NCI-H2107 treated with DMSO at 0.1 percent for 48 hours (cell line): ENCODE results near the gene MT1X.

Source experiments
- DNase-seq: peaks from one replicate; lab custom pipeline; 2025; ENCODE audit not compliant: unreplicated experiment; lab: John Stamatoyannopoulos, UW

The MT1X gene

GRCh38 chr16:56681939-56682702 lies at the start of gene MT1X:
MT1X (plus strand) TSS chr16:56682470; CDS start chr16:56682541, 71 bp downstream.
- peak; percentile 66 for DNase-seq

GRCh38 chr16:56632848-56633365 lies 49.4 kb upstream of the MT1X start:
- DNase-seq: no peak

- no peak for DNase-seq
Observed at GRCh38 chr16:56633535-56633934, 48.7 kb upstream of the MT1X start.

- DNase-seq: no peak
Observed at GRCh38 chr16:56634715-56635440, 47.4 kb upstream of the MT1X start.

- DNase-seq: no peak
Observed at GRCh38 chr16:56635441-56635967, 46.8 kb upstream of the MT1X start.

GRCh38 chr16:56636616-56637413 lies 45.5 kb upstream of the MT1X start:
- no peak for DNase-seq

- no peak for DNase-seq
Observed at GRCh38 chr16:56637814-56638750, 44.2 kb upstream of the MT1X start, which contains the start of gene MT1A. MT1A (plus strand) TSS chr16:56638666; CDS start chr16:56638739, 73 bp downstream.

- DNase-seq: no peak
Observed at GRCh38 chr16:56639045-56639444, 43.2 kb upstream of the MT1X start.

GRCh38 chr16:56640076-56640475 lies 42.2 kb upstream of the MT1X start:
- no peak for DNase-seq

GRCh38 chr16:56641166-56641565 lies 41.1 kb upstream of the MT1X start:
- no peak for DNase-seq

GRCh38 chr16:56643080-56643778 lies 39.0 kb upstream of the MT1X start:
- DNase-seq: peak; percentile 16

- DNase-seq: no peak
Observed at GRCh38 chr16:56643833-56644232, 38.4 kb upstream of the MT1X start.

- DNase-seq: no peak
Observed at GRCh38 chr16:56645311-56645710, 37.0 kb upstream of the MT1X start.

- no peak for DNase-seq
Observed at GRCh38 chr16:56645838-56646237, 36.4 kb upstream of the MT1X start.

GRCh38 chr16:56647641-56648431 lies 34.4 kb upstream of the MT1X start:
- no peak for DNase-seq

GRCh38 chr16:56649271-56649670 lies 33.0 kb upstream of the MT1X start:
- no peak for DNase-seq

GRCh38 chr16:56649820-56650219 lies 32.5 kb upstream of the MT1X start:
- no peak for DNase-seq

- no peak for DNase-seq
Observed at GRCh38 chr16:56651586-56651985, 30.7 kb upstream of the MT1X start, which contains the start of gene MT1B. MT1B (plus strand) TSS chr16:56651886; CDS start chr16:56651954, 68 bp downstream.
